Stimulated activated CD8-positive, alpha-beta memory T cell treated with anti-CD3 and anti-CD28 coated beads, Interleukin-12 subunit alpha, Interleukin-12 subunit beta, amount 100 ng/mL, for 24 hours (primary cell): ENCODE results near the gene GPRIN2.
"Not testable (repeated sequence)": the region's sequence is repeated elsewhere in the genome, so short reads cannot be mapped to it uniquely, and the experiment has no call there.

Experiments used
- DNase-seq: peaks from one replicate; pipeline ENCODE4 v3.0.0-alpha.2; 2020; ENCODE audit errors: extremely low read depth

Gene GPRIN2

DNA sequence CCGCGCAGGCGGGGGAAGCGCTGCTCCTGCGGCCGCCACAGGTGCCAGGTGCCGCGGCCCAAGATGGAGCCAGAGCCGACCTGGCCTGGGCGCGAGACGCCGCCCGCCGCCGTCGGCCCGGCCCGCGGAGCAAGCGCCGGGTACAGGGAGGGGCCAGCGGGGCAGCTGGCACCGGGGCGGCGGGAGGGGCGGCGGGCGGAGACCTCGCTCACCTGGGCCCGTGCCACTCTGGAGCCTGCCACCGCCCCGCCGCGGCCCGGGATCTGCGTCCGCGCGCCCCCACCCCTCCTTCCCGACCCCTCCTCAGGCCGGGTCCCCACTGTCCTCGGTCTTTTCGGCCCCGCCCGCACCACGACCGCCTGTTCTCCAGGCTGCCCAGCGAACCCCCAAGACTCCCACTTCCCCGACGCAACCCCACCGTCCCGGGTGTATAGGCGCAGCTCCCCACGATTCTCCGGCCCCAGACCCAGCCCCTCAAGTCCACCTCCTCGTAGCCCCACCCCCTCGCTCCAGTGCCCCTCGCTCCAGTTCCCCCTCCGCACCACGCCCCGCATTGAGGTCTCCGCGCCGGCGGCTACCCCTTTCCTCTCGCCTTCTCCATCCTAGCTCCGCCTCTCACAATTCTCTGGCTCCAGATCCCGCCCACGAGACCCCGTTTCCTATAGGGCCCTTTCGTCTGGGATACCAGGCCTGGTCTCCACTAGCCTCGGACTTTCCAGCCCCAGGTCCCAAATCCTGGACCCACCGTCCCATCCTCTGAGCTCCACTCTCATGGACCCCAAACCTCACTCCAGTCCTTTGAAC, at the start of gene GPRIN2:
Gene GPRIN2 (minus strand): TSS at position 144 of the 804 bp plus-strand sequence. CDS start 5,922 bp downstream, outside the sequence.
- DNase-seq: no peak

GRCh38 chr10:46600516-46600915, 44.1 kb upstream of the GPRIN2 start:
- DNase-seq: not testable (repeated sequence)

GRCh38 chr10:46597616-46598246, 41.3 kb upstream of the GPRIN2 start:
- not testable (repeated sequence) for DNase-seq

- DNase-seq: not testable (repeated sequence)
These were observed 40.1 kb upstream of the GPRIN2 start for GRCh38 chr10:46596570-46596969.

GRCh38 chr10:46594453-46595063, 38.1 kb upstream of the GPRIN2 start:
- DNase-seq: not testable (repeated sequence)

DNA sequence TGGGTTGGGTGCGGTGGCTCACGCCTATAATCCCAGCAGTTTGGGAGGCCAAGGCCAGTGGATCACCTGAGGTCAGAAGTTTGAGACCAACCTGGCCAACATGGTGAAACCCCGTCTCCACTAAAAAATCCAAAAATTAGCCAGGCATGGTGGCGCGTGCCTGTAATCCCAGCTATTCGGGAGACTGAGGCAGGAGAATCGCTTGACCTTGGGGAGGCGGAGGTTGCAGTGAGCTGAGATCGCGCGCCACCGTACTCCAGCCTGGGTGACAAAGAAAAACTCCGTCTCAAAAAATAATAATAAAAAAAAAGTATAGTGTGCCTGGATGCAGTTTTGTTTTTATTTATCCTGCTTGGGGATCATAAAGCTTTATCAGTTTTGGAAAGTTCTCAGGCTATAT, 36.8 kb upstream of the GPRIN2 start:
- not testable (repeated sequence) for DNase-seq

- not testable (repeated sequence) for DNase-seq
These were observed 34.6 kb upstream of the GPRIN2 start for GRCh38 chr10:46591053-46591452.

- not testable (repeated sequence) for DNase-seq
These were observed 33.1 kb upstream of the GPRIN2 start for GRCh38 chr10:46589589-46589988.

DNA sequence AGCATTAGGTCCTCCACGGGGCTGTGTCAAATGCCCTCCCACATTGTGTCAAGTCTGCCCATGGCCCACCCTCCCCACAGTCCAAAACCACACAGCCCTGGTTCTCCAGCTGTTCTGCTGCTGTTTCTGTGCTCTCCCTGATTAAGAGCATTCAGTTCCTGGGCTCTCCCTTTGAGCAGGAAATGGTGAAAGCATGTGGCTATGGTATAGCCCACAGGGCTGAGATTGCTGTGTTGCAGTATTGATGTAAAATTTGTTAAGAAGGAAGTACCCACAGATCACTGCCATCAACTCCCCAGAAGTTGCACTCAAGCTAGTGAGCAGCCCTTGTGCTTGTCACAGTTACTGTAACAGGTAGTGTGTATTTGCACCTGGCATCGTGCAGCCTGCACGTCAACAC, 31.8 kb upstream of the GPRIN2 start:
- DNase-seq: not testable (repeated sequence)

GRCh38 chr10:46587546-46587945, 31.1 kb upstream of the GPRIN2 start:
- DNase-seq: not testable (repeated sequence)

GRCh38 chr10:46585246-46585645, 28.8 kb upstream of the GPRIN2 start:
- DNase-seq: not testable (repeated sequence)

DNA sequence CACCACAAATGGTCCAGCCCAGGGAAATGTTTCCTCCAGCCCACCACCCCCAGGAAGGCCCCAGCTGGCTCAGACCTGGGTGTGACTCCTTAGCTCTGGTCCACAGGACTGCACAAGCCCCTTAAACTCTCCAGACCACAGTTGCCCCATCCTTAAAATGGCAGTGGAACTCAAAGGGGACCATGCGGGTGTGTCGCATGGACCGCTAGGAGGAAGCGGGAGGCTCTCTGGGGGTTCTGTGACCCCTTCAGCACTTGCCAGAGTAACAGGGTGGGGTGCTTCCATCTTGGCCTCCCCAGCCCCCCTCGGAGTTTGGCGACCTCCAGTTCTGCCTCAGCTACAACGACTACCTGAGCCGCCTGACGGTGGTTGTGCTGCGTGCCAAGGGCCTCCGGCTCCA, 27.7 kb upstream of the GPRIN2 start:
- not testable (repeated sequence) for DNase-seq

- DNase-seq: not testable (repeated sequence)
These were observed 26.1 kb upstream of the GPRIN2 start for GRCh38 chr10:46582568-46582967.

GRCh38 chr10:46581997-46582396, 25.5 kb upstream of the GPRIN2 start:
- not testable (repeated sequence) for DNase-seq

- DNase-seq: not testable (repeated sequence)
These were observed 22.9 kb upstream of the GPRIN2 start for GRCh38 chr10:46579378-46579777.

DNA sequence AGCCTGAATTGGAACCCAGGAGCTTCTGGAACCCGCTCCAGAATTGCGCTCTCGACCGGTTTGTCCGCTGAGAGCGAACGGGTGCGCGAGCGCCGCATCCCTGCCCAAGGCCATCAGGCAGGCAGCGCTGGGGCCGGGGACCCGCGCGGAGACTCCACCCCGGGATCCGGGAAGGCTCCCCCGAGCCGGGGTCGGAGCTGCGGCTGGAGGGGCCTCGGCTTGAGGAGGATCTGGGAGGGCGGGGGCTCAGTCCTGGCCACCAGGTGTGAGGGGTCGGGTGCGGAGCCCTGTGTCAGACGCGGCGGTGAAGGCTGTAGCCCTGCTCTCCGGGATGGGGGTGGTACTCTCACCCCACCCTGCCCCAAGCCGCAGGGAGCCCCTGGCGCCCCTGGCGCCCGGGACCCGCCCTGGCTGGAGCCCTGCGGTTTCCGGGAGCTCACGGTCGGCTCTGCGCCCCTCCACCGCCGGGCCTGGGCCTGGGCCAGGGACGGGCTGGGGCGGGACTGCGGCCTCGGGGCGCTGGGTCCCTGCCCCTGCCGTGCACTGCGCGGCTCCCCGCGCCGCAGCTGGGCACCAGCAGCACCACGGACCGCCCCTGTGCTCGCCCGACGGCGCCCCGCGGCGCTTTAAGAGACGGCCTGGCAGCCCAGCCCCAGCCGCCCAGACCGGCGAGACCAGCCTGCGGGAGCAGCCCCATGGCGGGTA, 22.2 kb upstream of the GPRIN2 start, which contains the start of gene SYT15:
Gene SYT15 (plus strand): TSS at position 655 of the 705 bp plus-strand sequence. CDS start 41 bp downstream, at position 696.
- not testable (repeated sequence) for DNase-seq

DNA sequence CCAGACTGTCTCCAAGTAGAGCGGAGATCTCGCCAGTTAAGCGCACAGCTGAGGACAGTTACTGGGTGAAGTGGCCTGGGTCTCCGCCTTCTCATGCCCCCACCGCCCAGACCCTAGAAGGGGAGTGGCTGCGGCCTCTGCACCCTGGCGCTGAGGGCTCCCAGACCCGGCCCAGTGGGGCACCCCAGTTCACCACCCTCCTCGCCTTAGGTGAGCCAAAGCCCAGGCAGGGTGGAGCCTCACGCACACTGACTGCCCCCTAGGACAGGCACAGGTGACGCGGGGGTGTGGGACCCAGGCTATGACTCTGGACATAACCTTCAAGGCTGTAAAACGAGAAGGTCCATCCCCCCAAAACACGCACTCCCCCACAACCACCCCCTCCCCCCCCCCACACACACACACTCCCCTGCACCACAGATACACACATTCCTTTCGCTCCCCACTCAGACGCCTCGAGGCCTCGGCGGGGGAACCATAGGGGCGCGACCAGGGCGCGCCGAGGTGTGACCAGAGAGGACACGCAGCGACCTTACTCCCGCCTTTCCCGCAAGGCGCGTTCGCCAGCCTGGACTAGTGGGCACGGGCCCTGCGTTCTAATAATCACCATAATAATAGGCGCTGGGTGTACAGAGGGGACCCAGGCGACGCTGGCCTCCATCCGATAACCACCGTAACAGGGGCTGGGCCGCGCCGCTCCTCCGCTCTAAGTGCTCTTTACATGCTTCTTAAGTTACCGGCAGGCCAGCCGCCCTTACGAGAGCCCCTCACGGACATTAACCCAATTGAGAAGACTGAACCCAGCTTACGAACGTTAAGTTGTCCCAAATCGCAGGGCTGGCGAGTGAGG, 21.4 kb upstream of the GPRIN2 start:
- DNase-seq: not testable (repeated sequence)

GRCh38 chr10:46573884-46574283, 17.4 kb upstream of the GPRIN2 start:
- DNase-seq: not testable (repeated sequence)

DNA sequence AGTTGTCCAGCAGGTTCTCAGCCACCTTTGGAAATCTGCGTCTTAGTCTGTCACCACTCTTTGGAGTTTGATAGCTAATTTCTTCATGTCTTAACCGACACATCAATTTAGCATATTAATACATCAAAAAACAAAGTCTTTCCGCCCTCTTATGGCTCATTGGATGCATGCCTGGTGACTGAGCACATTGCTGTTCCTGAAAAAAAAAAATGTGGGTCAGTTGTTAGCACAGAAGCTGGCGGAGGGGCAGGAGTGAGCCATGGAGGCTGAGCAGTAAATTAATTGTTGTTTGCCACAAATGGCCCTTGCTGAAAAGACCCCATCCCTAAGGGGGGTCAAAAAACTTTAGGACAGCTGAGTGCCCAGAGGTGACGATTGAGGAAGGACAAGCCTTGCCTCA, 16.9 kb upstream of the GPRIN2 start:
- DNase-seq: not testable (repeated sequence)

DNA sequence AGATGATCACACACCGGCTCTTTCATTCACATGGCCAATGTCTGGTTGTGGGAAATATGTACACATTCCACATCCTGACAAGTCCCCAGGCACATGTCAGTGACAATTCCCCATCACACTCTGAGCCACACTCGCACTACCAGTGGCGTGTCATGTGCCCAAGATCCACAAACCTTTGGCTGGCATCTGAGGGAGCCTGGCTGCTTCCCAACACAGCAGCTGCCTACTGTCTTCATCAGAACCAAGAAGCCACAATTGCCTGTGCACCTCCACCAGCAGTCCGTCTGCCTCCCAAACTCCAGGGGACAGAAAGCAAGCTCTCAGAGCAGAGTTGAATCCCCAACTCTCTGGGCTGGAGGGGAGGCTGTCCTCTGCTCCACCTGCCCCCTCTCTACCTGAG, 16.3 kb upstream of the GPRIN2 start:
- not testable (repeated sequence) for DNase-seq

GRCh38 chr10:46570655-46571054, 14.2 kb upstream of the GPRIN2 start:
- DNase-seq: not testable (repeated sequence)
